ENCODE results near the gene UBL5.
"Not testable (repeated sequence)": the region's sequence is repeated elsewhere in the genome, so short reads cannot be mapped to it uniquely, and the experiment has no call there.

UBL5 gene

GRCh38 chr19:9818175-9818733 lies 9.5 kb upstream of the UBL5 start:
- Histone ChIP-seq H3K27ac (ENCODE audit: low read depth, low read length) (peak overlapping the region; percentile 97), H3K4me1 (ENCODE audit: control insufficient read depth, insufficient read depth, low read length) (peaks cover 6% of the 10 kb centered on the region), H3K36me3 (ENCODE audit: control insufficient read depth, insufficient read depth, low read length) (0 out of 2 replicates have a peak, but pooled peaks cover 3% of the 10 kb centered on the region), H3K4me3 (ENCODE audit: low read depth, low read length) (peak overlapping the region; percentile 87), H3K27me3 (ENCODE audit: control insufficient read depth, insufficient read depth, low read length) (no peaks in the 10 kb centered on the region), H3K9ac (ENCODE audit: low read depth, low read length) (peak overlapping the region; percentile 84), H3K9me3 (ENCODE audit: control insufficient read depth, insufficient read depth, low read length) (no peaks in the 10 kb centered on the region)

GRCh38 chr19:9818734-9819595 lies 8.8 kb upstream of the UBL5 start, which contains the start of gene FBXL12:
TSS of gene FBXL12 (minus strand) at chr19:9819079. CDS start at chr19:9818813, 266 bp downstream.
- Histone ChIP-seq H3K36me3 (ENCODE audit: control insufficient read depth, insufficient read depth, low read length) (no peaks in the 10 kb centered on the region), H3K27me3 (ENCODE audit: control insufficient read depth, insufficient read depth, low read length) (no peaks in the 10 kb centered on the region), H3K4me1 (ENCODE audit: control insufficient read depth, insufficient read depth, low read length) (peaks cover 6% of the 10 kb centered on the region), H3K4me3 (ENCODE audit: low read depth, low read length) (peak within 1 kb of the TSS; percentile 87), H3K9me3 (ENCODE audit: control insufficient read depth, insufficient read depth, low read length) (no peaks in the 10 kb centered on the region), H3K27ac (ENCODE audit: low read depth, low read length) (peak within 1 kb of the TSS; percentile 97), H3K9ac (ENCODE audit: low read depth, low read length) (peak within 1 kb of the TSS; percentile 84)

GRCh38 chr19:9819596-9819909 lies 8.2 kb upstream of the UBL5 start:
- Histone ChIP-seq H3K4me1 (ENCODE audit: control insufficient read depth, insufficient read depth, low read length) (peaks cover 6% of the 10 kb centered on the region), H3K9me3 (ENCODE audit: control insufficient read depth, insufficient read depth, low read length) (no peaks in the 10 kb centered on the region), H3K9ac (ENCODE audit: low read depth, low read length) (no peak overlapping the region), H3K27ac (ENCODE audit: low read depth, low read length) (peak overlapping the region; percentile 42), H3K27me3 (ENCODE audit: control insufficient read depth, insufficient read depth, low read length) (no peaks in the 10 kb centered on the region), H3K4me3 (ENCODE audit: low read depth, low read length) (peak overlapping the region; percentile 51), H3K36me3 (ENCODE audit: control insufficient read depth, insufficient read depth, low read length) (no peaks in the 10 kb centered on the region)

- H3K9me3 ChIP-seq (ENCODE audit: control insufficient read depth, insufficient read depth, low read length); H3K36me3 ChIP-seq (ENCODE audit: control insufficient read depth, insufficient read depth, low read length); H3K27me3 ChIP-seq (ENCODE audit: control insufficient read depth, insufficient read depth, low read length); H3K4me1 ChIP-seq (ENCODE audit: control insufficient read depth, insufficient read depth, low read length); H3K9ac ChIP-seq (ENCODE audit: low read depth, low read length): not testable (repeated sequence)
- Histone ChIP-seq H3K27ac (ENCODE audit: low read depth, low read length) (peak overlapping the region; percentile 42), H3K4me3 (ENCODE audit: low read depth, low read length) (peak overlapping the region; percentile 51; the same call in 1 of the 2 replicates)
Measured at GRCh38 chr19:9820034-9820433, 7.7 kb upstream of the UBL5 start.

GRCh38 chr19:9823816-9824215 lies 3.9 kb upstream of the UBL5 start:
- Histone ChIP-seq H3K27me3 (ENCODE audit: control insufficient read depth, insufficient read depth, low read length) (no peaks in the 10 kb centered on the region), H3K4me1 (ENCODE audit: control insufficient read depth, insufficient read depth, low read length) (peaks cover 6% of the 10 kb centered on the region), H3K36me3 (ENCODE audit: control insufficient read depth, insufficient read depth, low read length) (0 out of 2 replicates have a peak, but pooled peaks cover 4% of the 10 kb centered on the region), H3K4me3 (ENCODE audit: low read depth, low read length) (no peak overlapping the region), H3K27ac (ENCODE audit: low read depth, low read length) (no peak overlapping the region), H3K9ac (ENCODE audit: low read depth, low read length) (no peak overlapping the region), H3K9me3 (ENCODE audit: control insufficient read depth, insufficient read depth, low read length) (no peaks in the 10 kb centered on the region)

GRCh38 chr19:9828551-9829063 lies 889 bp downstream of the UBL5 start:
- no peak overlapping the region for H3K27ac ChIP-seq (ENCODE audit: low read depth, low read length)
- H3K36me3 ChIP-seq (ENCODE audit: control insufficient read depth, insufficient read depth, low read length), result peaks cover 18% of the 10 kb centered on the region
- no peaks in the 10 kb centered on the region for H3K27me3 ChIP-seq (ENCODE audit: control insufficient read depth, insufficient read depth, low read length)
- no peaks in the 10 kb centered on the region for H3K4me1 ChIP-seq (ENCODE audit: control insufficient read depth, insufficient read depth, low read length)
- no peaks in the 10 kb centered on the region for H3K9me3 ChIP-seq (ENCODE audit: control insufficient read depth, insufficient read depth, low read length)
- H3K4me3 ChIP-seq (ENCODE audit: low read depth, low read length), result peak overlapping the region; percentile 91
- H3K9ac ChIP-seq (ENCODE audit: low read depth, low read length), result peak overlapping the region; percentile 49; the same call in 1 of the 2 replicates

- Histone ChIP-seq H3K9ac (ENCODE audit: low read depth, low read length) (no peak overlapping the region), H3K4me3 (ENCODE audit: low read depth, low read length) (peak overlapping the region; percentile 50), H3K9me3 (ENCODE audit: control insufficient read depth, insufficient read depth, low read length) (no peaks in the 10 kb centered on the region), H3K27me3 (ENCODE audit: control insufficient read depth, insufficient read depth, low read length) (no peaks in the 10 kb centered on the region), H3K4me1 (ENCODE audit: control insufficient read depth, insufficient read depth, low read length) (no peaks in the 10 kb centered on the region), H3K36me3 (ENCODE audit: control insufficient read depth, insufficient read depth, low read length) (peaks cover 26% of the 10 kb centered on the region), H3K27ac (ENCODE audit: low read depth, low read length) (no peak overlapping the region)
Measured at GRCh38 chr19:9834307-9834725, 6.6 kb downstream of the UBL5 start.

GRCh38 chr19:9834726-9835506 lies 7.2 kb downstream of the UBL5 start, which contains the start of gene PIN1:
TSS of gene PIN1 (plus strand) at chr19:9835318. CDS start at chr19:9835345, 27 bp downstream.
- Histone ChIP-seq H3K4me1 (ENCODE audit: control insufficient read depth, insufficient read depth, low read length) (no peaks in the 10 kb centered on the region), H3K27ac (ENCODE audit: low read depth, low read length) (peak within 1 kb of the TSS; percentile 35), H3K36me3 (ENCODE audit: control insufficient read depth, insufficient read depth, low read length) (peaks cover 28% of the 10 kb centered on the region), H3K27me3 (ENCODE audit: control insufficient read depth, insufficient read depth, low read length) (no peaks in the 10 kb centered on the region), H3K4me3 (ENCODE audit: low read depth, low read length) (peak within 1 kb of the TSS; percentile 80), H3K9me3 (ENCODE audit: control insufficient read depth, insufficient read depth, low read length) (no peaks in the 10 kb centered on the region), H3K9ac (ENCODE audit: low read depth, low read length) (peak within 1 kb of the TSS; percentile 41)

- Histone ChIP-seq H3K27me3 (ENCODE audit: control insufficient read depth, insufficient read depth, low read length) (no peaks in the 10 kb centered on the region), H3K4me3 (ENCODE audit: low read depth, low read length) (peak overlapping the region; percentile 80), H3K36me3 (ENCODE audit: control insufficient read depth, insufficient read depth, low read length) (peaks cover 28% of the 10 kb centered on the region), H3K9me3 (ENCODE audit: control insufficient read depth, insufficient read depth, low read length) (no peaks in the 10 kb centered on the region), H3K27ac (ENCODE audit: low read depth, low read length) (peak overlapping the region; percentile 35), H3K9ac (ENCODE audit: low read depth, low read length) (peak overlapping the region; percentile 41), H3K4me1 (ENCODE audit: control insufficient read depth, insufficient read depth, low read length) (no peaks in the 10 kb centered on the region)
Measured at GRCh38 chr19:9835507-9835949, 7.8 kb downstream of the UBL5 start.

GRCh38 chr19:9836021-9836420 lies 8.3 kb downstream of the UBL5 start:
- Histone ChIP-seq H3K9me3 (ENCODE audit: control insufficient read depth, insufficient read depth, low read length) (no peaks in the 10 kb centered on the region), H3K36me3 (ENCODE audit: control insufficient read depth, insufficient read depth, low read length) (peaks cover 32% of the 10 kb centered on the region), H3K9ac (ENCODE audit: low read depth, low read length) (no peak overlapping the region), H3K27ac (ENCODE audit: low read depth, low read length) (no peak overlapping the region), H3K4me3 (ENCODE audit: low read depth, low read length) (peak overlapping the region; percentile 80), H3K4me1 (ENCODE audit: control insufficient read depth, insufficient read depth, low read length) (no peaks in the 10 kb centered on the region), H3K27me3 (ENCODE audit: control insufficient read depth, insufficient read depth, low read length) (no peaks in the 10 kb centered on the region)
